Neural progenitor cell (in vitro differentiated cells): ENCODE results near the gene AIFM2.

Experiments
- EZH2 ChIP-seq: fragments of 200-600 bp; sonication (generic); IDR thresholded peaks from 2 replicates; pipeline ENCODE4 v1.6.1; 2017; ENCODE audit warnings: antibody characterized with exemption, mild to moderate bottlenecking, moderate library complexity
- EZH2phosphoT487 ChIP-seq: fragments of 200-600 bp; sonication (generic); IDR thresholded peaks from 2 replicates; pipeline ENCODE4 v1.6.1; 2017; ENCODE audit warnings: antibody characterized with exemption
- TF ChIP-seq, protein P1 (sequence below): fragments of 200-600 bp; sonication (generic); IDR thresholded peaks from 2 replicates; pipeline ENCODE4 v1.5.1; 2017; ENCODE audit warnings: antibody characterized with exemption, mild to moderate bottlenecking

DNA sequence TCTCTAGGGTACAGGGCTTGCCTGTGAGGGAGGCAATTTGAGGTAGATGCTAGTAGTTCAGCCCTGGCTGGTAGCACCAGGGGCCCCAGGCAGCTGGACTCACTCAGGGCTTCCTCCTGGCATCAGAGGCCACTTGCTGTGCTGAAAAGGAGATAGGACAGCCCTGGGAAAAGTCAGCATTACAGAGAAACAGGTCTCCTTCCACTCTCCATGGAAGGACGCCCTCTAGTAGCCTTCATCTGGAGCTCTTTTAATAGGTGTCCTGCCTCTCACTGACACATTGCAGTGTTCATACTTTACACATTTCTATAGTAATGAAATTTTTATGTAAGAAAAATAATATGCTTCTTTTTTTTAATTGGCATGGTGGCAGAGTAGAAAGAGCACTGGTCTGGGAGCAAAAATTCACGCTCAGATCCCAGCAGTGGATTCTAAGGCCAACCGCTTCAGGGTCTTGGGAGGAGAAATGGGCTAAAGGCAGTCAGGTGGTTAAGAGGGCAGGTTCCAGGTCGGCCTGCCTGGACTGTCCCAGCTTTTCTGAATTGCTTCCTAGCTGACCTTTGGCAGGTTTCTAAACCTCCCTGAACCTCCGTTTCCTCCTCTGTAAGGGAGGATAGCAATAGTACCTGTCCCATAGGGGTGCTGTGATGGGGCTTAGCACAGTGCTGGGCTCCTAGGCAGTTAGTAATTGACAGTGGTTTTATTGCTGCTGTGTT lies 35.8 kb downstream of the AIFM2 start:
- TF ChIP-seq EZH2 (no peak), EZH2phosphoT487 (no peak)
- TF ChIP-seq, protein P1, sequence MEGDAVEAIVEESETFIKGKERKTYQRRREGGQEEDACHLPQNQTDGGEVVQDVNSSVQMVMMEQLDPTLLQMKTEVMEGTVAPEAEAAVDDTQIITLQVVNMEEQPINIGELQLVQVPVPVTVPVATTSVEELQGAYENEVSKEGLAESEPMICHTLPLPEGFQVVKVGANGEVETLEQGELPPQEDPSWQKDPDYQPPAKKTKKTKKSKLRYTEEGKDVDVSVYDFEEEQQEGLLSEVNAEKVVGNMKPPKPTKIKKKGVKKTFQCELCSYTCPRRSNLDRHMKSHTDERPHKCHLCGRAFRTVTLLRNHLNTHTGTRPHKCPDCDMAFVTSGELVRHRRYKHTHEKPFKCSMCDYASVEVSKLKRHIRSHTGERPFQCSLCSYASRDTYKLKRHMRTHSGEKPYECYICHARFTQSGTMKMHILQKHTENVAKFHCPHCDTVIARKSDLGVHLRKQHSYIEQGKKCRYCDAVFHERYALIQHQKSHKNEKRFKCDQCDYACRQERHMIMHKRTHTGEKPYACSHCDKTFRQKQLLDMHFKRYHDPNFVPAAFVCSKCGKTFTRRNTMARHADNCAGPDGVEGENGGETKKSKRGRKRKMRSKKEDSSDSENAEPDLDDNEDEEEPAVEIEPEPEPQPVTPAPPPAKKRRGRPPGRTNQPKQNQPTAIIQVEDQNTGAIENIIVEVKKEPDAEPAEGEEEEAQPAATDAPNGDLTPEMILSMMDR = no peak
